NCI-H187 treated with DMSO at 0.1 percent for 48 hours (cell line): ENCODE data around the gene KRTAP5-2.

Source experiments
- DNase-seq: peaks from one replicate; lab custom pipeline; 2025; lab: John Stamatoyannopoulos, UW

Gene KRTAP5-2

GRCh38 chr11:1556278-1556902 lies 41.7 kb downstream of the KRTAP5-2 start:
- no peak for DNase-seq

- DNase-seq: no peak
Observed at GRCh38 chr11:1555713-1556153, 42.4 kb downstream of the KRTAP5-2 start.

DNA sequence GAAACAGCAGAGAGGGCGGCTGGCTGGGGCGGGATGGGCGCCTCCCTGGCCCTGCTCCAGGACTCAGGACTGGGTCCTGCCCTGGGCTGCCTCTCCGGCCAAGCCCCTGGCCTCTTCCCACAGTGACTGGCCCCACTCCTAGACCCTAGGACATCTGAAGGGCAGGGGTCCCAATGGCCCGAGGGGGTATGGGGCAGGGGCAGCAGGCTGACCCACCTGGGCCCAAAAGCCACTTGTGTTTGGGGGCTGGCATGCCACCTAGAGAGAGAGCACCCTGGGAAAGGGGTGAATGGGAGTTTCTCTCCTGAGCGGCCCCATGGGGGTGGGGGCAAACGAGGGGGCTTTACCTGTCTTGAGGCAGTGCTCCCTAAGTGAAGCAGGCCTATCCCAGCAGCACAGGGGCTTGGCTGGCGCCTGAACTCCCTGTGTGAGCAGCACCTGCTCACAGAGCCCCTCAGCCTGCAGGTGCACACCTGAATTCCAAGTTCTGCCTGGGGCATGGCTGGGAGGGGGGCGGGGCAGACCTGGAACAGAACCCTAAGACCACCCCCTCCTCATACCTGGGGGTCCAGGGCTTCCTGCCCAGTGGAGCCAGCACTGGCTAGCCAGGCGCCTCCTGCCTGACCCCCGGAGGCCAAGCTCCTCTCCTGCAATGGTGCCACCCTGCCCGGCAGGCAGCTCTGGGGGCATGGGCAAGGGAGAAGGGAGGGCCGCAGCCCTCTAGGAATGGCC lies 42.9 kb downstream of the KRTAP5-2 start:
- no peak for DNase-seq

- no peak for DNase-seq
Observed at GRCh38 chr11:1553808-1554594, 44.1 kb downstream of the KRTAP5-2 start.

DNA sequence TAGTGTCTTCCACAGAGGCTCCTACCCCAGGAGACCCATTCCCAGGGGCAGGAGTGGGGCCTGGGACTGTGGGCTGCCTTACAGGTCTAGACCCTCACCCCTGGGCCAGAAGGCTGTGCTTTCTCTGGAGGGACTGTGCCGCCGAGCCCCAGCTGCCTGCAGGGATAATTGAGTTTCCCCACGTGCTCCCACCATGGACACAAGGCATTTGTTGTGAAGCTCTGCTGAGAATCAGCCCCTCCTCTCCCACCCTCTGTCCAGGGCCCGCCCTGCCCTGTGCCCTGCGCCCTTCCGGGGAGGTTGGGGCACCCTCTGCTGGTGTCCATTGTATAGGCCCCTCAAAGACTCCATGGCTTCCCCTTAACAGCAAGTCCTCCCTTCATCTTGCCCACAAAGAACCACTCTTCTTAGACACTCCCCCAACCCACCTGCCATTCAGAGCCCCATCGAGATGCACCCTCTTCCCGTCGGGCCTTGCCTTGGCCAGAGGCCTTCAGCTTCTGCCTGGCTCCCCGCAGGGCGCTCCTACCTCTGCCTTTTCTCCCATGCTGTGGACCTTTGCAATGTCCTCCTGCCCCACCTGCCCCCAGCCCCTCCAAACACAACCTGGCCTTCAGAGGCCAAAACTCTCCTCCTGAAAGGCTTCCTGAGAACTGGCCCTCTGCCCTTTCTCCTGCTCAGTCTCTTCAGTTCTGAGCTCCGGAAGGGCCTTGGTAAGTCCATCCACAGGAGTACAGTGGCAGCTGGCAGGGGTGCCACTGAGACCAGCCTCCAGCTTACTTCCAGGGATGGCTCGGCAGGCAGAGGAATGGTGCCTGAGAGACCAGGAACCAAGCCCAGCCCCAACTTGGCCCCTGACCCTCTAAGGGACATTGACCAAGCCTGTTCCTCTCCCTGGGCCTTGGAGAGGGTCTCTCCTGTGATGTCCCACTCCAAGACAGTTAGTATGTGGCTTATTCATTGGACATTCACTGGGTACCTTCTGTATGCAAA lies 48.5 kb downstream of the KRTAP5-2 start:
- no peak for DNase-seq

DNA sequence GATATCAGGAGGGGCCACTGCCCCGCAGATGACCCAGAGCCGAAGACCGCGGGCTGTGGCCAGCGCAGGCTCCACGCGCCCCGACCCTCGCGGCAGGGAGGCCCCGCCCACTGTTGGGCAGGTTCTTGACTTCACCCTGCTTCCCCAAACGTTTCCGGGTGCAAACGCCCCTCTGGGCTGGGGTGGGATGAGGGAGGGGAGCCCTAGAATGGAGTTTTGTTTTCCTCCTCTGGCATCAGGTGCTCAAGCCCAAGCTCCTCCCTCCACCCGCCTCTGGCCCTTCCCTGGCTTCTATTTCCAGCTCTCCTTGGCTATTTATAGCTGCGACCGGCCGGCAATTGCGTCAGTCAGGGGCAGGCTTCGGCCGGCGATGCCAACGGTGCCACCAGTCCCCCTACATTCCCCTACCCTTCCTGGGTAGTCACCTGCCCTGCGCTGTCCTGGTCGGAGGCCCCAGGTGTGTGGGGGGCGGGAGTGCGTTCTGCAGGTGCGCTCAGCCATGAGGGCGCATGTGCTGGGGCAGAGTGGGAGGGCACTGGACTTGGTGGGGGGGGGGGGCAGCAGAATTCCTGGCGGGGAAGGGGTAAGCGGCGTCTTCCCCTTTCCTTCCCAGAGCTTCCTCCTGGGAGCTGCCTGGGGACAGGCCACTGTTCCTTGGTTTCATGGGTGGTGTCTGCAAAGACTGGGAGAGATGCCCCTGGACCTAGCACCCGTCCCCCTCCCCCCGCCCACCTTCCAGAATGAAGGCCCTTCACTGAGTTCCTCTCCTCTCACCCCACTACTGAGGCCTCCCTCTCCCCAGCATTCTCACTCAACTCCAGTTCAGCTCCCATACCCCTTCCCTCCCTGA lies 49.6 kb downstream of the KRTAP5-2 start:
- DNase-seq: peak; percentile 45

- no peak for DNase-seq
Observed at GRCh38 chr11:1547467-1548098, 50.5 kb downstream of the KRTAP5-2 start.
